Loucy (cell line): Measurements from ENCODE around the gene KIZ.

Experiments used
- H2AFZ ChIP-seq: fragments of 200-600 bp; sonication (generic); 2 replicates; pipeline ENCODE4 v1.6.0; 2016; ENCODE audit warnings: antibody characterized with exemption, mild to moderate bottlenecking, low read length, moderate library complexity
- H3F3A ChIP-seq: fragments of 200-600 bp; 2 replicates; pipeline ENCODE4 v1.6.0; 2016; ENCODE audit warnings: antibody characterized with exemption, low read depth, mild to moderate bottlenecking
- H3K27me3 ChIP-seq: fragments of 200-600 bp; sonication (generic); 2 replicates; pipeline ENCODE4 v1.6.1; 2014; ENCODE audit warnings: low read length, mild to moderate bottlenecking; ENCODE audit not compliant: insufficient read depth, poor library complexity, severe bottlenecking
- H3K36me3 ChIP-seq: fragments of 200-600 bp; sonication (generic); 2 replicates; pipeline ENCODE4 v1.6.1; 2016; ENCODE audit warnings: low read length; ENCODE audit not compliant: insufficient read depth
- H3K4me1 ChIP-seq: fragments of 200-600 bp; sonication (generic); 2 replicates; pipeline ENCODE4 v1.5.1; 2014; ENCODE audit warnings: low read length, mild to moderate bottlenecking; ENCODE audit not compliant: insufficient read depth, poor library complexity, severe bottlenecking
- H3K4me2 ChIP-seq: fragments of 200-600 bp; sonication (generic); 2 replicates; pipeline ENCODE4 v1.6.0; 2014; ENCODE audit warnings: antibody characterized with exemption, low read length, low read depth, mild to moderate bottlenecking; ENCODE audit not compliant: poor library complexity, severe bottlenecking
- H3K4me3 ChIP-seq: fragments of 200-600 bp; sonication (generic); 2 replicates; pipeline ENCODE4 v1.5.1; 2014; ENCODE audit warnings: low read length, mild to moderate bottlenecking, mixed read lengths; ENCODE audit not compliant: poor library complexity, severe bottlenecking
- H3K79me2 ChIP-seq: fragments of 200-600 bp; sonication (generic); 2 replicates; pipeline ENCODE4 v1.6.1; 2014; ENCODE audit warnings: low read length; ENCODE audit not compliant: insufficient read depth
- H3K9ac ChIP-seq: fragments of 200-600 bp; sonication (generic); 2 replicates; pipeline ENCODE4 v1.6.0; 2014; ENCODE audit warnings: mild to moderate bottlenecking, low read depth, low read length, moderate library complexity; ENCODE audit not compliant: poor library complexity, severe bottlenecking
- H3K9me2 ChIP-seq: fragments of 200-600 bp; sonication (generic); replicated peaks from 2 replicates; pipeline ENCODE4 v1.6.1; 2016; ENCODE audit warnings: low read depth, low read length, mixed read lengths
- H3K9me3 ChIP-seq: fragments of 200-600 bp; sonication (generic); 2 replicates; pipeline ENCODE4 v1.6.1; 2014; ENCODE audit warnings: mild to moderate bottlenecking, antibody characterized with exemption, low read length, low read depth; ENCODE audit not compliant: insufficient read depth
- H4K20me1 ChIP-seq: fragments of 200-600 bp; sonication (generic); 2 replicates; pipeline ENCODE4 v1.6.0; 2014; ENCODE audit warnings: antibody characterized with exemption, low read length, mild to moderate bottlenecking; ENCODE audit not compliant: insufficient read depth, poor library complexity, severe bottlenecking
- CTCF ChIP-seq: fragments of 200-600 bp; sonication (generic); conservative IDR thresholded peaks from 2 replicates; pipeline ENCODE4 v1.5.1; 2014; ENCODE audit warnings: mild to moderate bottlenecking, antibody characterized with exemption, low read length
- EZH2phosphoT487 ChIP-seq: fragments of 200-600 bp; IDR thresholded peaks from 2 replicates; pipeline ENCODE4 v1.6.1; 2018; ENCODE audit warnings: antibody characterized with exemption, mild to moderate bottlenecking, moderate library complexity, borderline replicate concordance

KIZ gene

GRCh38 chr20:21272679-21273078, 146.8 kb downstream of the KIZ start:
- TF ChIP-seq CTCF (no peak), EZH2phosphoT487 (no peak)
- Histone ChIP-seq H3K9ac (no peak overlapping the region), H3K4me3 (no peak overlapping the region), H3K4me1 (no peaks in the 10 kb centered on the region), H3K36me3 (no peaks in the 10 kb centered on the region), H3K27me3 (no peaks in the 10 kb centered on the region), H3K4me2 (no peak overlapping the region), H4K20me1 (no peaks in the 10 kb centered on the region), H3F3A (no peaks in the 10 kb centered on the region), H2AFZ (no peak overlapping the region), H3K9me3 (no peaks in the 10 kb centered on the region), H3K9me2 (no peaks in the 10 kb centered on the region), H3K79me2 (no peaks in the 10 kb centered on the region)

- H3K79me2 ChIP-seq: no peaks in the 10 kb centered on the region
- no peaks in the 10 kb centered on the region for H3F3A ChIP-seq
- TF ChIP-seq EZH2phosphoT487 (no peak), CTCF (no peak)
- H3K4me2 ChIP-seq: no peak overlapping the region
- H3K27me3 ChIP-seq: no peaks in the 10 kb centered on the region
- no peak overlapping the region for H3K9ac ChIP-seq
- H2AFZ ChIP-seq: no peak overlapping the region
- no peaks in the 10 kb centered on the region for H3K4me1 ChIP-seq
- H3K36me3 ChIP-seq: no peaks in the 10 kb centered on the region
- H4K20me1 ChIP-seq: no peaks in the 10 kb centered on the region
- no peak overlapping the region for H3K4me3 ChIP-seq
- no peaks in the 10 kb centered on the region for H3K9me3 ChIP-seq
- no peaks in the 10 kb centered on the region for H3K9me2 ChIP-seq
Observed at GRCh38 chr20:21273755-21274386, 148.0 kb downstream of the KIZ start.

- no peaks in the 10 kb centered on the region for H3K9me3 ChIP-seq
- H3K4me3 ChIP-seq: no peak overlapping the region
- H3F3A ChIP-seq: no peaks in the 10 kb centered on the region
- no peaks in the 10 kb centered on the region for H3K27me3 ChIP-seq
- no peak for TF ChIP-seq CTCF
- no peak for TF ChIP-seq EZH2phosphoT487
- no peaks in the 10 kb centered on the region for H3K79me2 ChIP-seq
- no peak overlapping the region for H3K4me2 ChIP-seq
- no peak overlapping the region for H3K9ac ChIP-seq
- H3K36me3 ChIP-seq: no peaks in the 10 kb centered on the region
- H2AFZ ChIP-seq: no peak overlapping the region
- no peaks in the 10 kb centered on the region for H3K4me1 ChIP-seq
- no peaks in the 10 kb centered on the region for H3K9me2 ChIP-seq
- no peaks in the 10 kb centered on the region for H4K20me1 ChIP-seq
Observed at GRCh38 chr20:21278829-21279228, 152.9 kb downstream of the KIZ start.
